GM12801 (cell line): ENCODE measurements around the gene STK38L.

ENCODE experiments used
- CTCF ChIP-seq: IDR thresholded peaks from one replicate; pipeline ENCODE4 v1.5.1; 2011; ENCODE audit warnings: control low read depth; ENCODE audit not compliant: insufficient read length; ENCODE audit errors: extremely low read depth

The STK38L gene

GRCh38 chr12:27334042-27334720 is 90.1 kb downstream of the STK38L start:
- TF ChIP-seq CTCF: no peak

- no peak for TF ChIP-seq CTCF
Measured at GRCh38 chr12:27334721-27335082, 90.6 kb downstream of the STK38L start.

DNA sequence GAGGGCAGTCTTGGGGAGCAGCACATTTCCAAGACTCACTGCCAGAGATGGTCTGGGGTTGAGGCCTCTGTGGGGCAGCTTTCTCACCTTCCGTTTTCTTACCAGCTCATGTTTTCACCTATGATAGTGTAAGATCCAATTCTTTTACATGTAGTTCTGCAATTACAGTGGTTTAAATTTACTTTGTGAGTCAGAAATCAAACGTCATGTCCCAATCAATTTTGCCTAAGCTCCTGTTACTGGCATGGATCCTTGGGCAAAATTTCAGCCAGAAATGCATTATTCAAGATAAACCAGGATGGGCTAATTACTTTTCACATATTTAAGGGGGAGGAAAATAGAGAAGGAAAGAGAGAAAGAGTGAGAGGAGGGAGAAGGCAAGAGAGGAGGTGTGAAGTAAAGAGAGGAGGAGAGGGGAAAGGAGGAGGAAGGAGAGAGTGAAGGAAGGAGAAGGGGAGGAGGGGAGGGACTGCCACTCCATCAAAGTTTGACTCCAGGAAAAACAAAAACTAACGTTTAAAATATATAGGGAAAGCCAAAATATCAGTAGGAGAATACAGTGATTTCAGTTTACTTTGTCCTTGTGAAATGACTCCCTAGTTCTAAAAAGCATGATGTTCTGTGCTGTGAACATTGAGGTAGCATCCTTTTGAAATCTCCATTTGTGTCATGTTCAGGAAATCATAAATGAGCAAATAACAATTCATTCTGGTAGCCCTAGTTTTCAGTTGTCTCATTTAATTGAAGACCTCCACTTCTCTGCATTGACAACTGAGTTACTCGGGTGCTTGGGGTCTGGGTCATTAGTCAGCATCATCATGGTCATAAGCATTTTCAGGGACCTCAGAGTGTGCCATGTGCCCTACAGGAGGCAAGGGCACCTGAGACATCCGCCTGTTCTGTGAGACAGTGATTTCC is 91.5 kb downstream of the STK38L start:
- no peak for TF ChIP-seq CTCF

GRCh38 chr12:27336282-27336653 is 92.2 kb downstream of the STK38L start:
- no peak for TF ChIP-seq CTCF

DNA sequence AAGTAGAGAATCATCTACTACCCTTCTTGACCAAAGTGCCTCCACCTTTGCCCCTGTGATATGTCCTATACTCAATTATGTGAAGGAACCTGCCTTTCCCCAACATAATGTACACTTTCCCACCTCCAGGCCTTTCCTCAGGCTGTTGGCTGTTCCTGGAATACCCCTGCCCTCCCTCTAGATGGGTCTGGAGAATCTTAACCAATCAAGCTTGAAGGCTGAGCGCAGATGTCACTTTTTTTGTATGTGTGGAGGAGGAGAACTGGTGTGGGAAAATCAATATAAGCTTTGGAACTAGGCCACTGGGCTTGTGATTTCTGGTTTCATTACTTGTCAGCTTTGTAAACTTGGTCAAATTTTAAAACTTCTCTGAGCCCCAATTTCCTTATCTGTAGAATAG is 93.3 kb downstream of the STK38L start:
- TF ChIP-seq CTCF: no peak

DNA sequence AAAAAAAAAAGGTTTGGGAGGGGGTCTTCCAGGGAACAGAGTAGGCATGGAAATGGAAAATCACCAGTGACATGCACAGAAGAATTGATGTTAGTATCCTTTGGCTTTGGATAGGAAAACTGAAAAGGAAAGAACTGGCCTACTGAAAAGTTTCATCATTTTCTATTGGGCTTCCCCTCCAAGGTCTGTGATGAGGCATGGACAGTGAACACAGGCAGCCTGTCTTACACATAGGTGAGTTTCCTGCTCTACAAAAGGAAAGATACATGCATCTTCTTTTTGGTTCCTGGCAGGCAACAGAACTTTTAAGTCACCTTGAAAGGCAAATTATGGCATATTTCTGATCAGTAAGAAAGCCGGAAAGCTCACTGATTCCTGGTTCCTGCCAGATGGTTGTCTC is 94.4 kb downstream of the STK38L start:
- no peak for TF ChIP-seq CTCF

- no peak for TF ChIP-seq CTCF
Measured at GRCh38 chr12:27340971-27341370, 96.9 kb downstream of the STK38L start.
